ENCODE data around the gene TMPRSS9.

- TF ChIP-seq POLR2A (IDR thresholded peaks at IDR 0.05) = no peak
- TF ChIP-seq CTCF (IDR thresholded peaks at IDR 0.05) = no peak
Observed at GRCh38 chr19:2363419-2363818, 3.4 kb downstream of the TMPRSS9 start.

Measured in adrenal gland (tissue), 5 donors.